Activated CD4-positive, CD25-positive, alpha-beta regulatory T cell treated with anti-CD3 and anti-CD28 coated beads, Interleukin-2, amount 50 U/mL, for 16 hours (primary cell): ENCODE results near the gene SFXN5.

Experiments used
- DNase-seq: peaks from one replicate; pipeline ENCODE4 v3.0.0-alpha.2; 2020; ENCODE audit warnings: low read depth, low spot score

SFXN5 gene

DNA sequence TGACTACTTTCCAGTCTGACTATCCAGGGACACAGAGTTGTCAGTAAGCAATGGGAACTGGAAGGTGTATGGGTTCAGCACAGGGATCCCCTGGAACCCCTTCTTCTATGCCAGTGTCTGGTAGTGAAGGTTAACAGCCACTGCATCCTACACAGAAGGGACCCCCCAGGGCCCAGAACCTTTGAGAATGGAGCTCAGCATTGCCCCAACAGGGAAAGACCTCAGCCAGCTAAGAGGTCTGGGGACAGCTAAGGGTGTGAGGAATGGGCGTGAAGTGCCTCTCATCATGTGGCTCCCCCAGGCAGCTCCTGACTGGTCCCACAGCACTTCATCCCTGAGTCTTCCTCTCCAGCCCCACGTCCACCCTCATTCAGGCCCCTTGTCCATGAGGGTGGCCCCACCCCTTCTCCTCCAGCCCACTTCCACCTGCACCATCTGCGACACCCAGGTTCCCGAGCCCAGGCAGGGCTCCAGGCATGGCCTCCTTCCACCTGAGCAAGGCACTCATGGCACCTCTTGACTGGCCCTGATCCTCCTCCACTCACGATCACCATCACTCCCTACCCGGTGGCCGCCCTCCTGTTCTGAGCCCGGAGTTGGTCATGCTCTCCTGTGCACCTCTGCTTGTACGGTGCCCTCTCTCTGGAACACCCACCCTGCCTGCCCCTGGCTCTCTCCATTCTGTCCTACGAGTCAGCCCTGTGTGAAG is 77.1 kb downstream of the SFXN5 start:
- DNase-seq = no peak

DNA sequence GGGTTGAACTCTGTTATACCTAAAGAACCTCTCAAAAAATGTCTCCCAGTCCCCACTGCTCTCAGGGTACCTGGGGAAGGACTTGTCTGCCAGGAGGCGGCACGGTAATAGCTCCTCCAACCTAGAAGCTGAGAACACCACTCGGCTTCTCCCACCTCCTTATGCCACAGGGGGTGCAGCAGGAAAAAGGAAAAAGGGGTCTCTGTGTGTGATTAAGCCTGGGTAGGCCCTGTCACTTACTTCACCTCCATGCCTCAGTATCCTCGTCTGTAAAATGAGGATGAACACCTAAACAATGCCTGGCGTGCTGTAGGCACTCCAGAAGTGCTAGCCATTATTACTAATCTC is 77.6 kb downstream of the SFXN5 start:
- DNase-seq = no peak

DNA sequence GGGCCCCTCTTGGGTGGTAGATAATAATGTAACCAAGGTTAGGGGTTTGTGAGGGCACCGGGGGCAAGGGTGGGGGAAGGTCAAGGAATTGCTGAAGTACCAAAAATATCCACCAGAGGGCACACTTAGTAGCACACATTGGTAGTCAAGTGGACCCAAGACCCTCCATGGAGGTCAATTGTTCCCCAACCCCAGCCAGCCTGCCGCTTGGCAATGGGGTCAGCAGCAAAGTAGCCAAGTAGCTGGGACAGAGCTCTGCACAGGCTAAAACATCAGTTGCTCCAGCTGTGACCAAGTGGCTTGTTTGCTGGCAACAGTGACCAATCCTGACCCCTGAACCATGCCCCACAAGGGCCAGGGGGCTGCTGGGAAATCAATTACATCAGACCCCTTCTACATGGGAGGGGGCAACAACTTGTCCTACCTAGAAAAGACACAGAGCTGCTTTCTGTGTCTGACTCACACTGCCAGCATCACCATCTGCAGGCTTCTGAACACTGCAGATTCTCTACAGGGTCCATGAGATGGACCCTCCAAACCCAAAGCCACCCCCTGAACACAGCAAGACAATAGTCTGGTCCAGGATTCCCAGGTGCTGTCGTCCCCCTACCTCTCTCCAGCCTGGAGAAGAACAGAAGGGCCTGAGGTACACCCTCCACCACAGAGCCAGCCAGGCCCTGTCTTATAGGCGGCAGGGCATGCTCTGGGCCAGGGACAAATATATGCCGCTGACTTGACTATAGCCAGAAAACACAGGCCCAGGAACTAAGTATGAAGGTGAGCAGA is 78.2 kb downstream of the SFXN5 start:
- DNase-seq = no peak

DNA sequence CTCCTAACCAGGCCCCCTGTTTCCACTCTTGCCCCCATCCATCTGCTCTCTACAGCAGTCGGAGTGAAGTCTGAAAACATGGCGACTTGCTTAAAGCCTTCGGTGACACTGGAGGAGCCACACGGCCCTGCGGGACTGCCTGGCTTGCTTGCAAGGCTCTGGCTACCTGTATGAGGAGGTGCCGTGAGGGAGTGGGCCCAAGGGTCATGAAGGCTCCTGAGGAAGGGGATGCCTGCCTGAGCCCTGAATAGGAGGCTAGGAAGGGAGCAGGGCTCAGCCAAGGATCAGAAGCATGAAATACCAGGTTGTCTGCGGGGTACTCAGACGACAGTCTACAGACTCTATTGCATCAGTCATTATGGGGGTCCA is 78.8 kb downstream of the SFXN5 start:
- DNase-seq = no peak

DNA sequence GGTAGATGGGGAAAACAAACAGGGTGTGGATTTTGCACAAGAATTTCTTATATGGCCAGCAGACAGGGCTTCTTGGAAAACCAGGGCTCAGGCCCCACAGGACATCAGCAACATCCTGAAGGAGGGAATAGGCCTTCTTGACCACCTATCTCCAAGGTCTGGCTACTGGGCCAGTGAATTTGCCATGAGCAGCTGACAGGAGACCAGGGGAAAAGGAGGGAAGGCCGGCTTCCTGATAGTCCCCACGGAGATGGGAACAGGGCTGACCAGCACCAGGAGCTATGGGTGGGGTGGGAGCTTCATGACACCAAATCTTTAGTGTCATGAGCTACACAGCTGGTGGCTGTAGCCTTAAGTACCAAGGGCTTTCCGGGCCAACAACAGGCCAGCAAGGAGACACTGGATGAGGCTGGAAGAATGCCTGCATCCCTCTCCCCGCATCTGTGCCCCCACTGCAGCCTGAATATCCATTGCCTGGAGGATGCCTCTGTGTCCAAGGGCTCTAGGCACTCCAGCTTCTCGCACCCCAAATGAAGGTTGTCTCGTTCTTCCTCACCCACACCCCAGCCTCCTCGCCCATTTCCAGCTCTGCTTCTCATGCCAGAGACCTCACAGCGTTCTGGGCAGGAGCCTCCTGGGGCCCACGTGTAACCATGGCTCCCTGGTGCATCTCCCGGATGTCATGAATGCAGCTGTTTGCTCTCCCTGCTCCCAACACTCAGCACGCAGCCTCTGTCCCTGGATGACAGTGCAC is 79.4 kb downstream of the SFXN5 start:
- DNase-seq = no peak

DNA sequence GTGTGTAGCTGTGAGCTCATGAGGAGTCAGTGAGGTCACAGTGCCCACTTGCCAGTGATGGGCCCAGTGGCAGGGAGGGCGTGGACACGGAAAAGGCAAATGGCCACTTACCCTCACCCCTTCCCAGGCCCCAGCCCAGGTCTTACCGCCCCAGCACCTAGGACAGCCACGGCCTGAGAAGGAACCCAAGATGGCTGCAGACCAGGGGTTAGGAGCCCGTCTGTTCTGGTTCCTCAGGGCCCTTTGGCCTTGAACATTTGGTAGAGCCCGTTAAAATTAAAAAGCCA is 80.1 kb downstream of the SFXN5 start:
- DNase-seq = no peak

DNA sequence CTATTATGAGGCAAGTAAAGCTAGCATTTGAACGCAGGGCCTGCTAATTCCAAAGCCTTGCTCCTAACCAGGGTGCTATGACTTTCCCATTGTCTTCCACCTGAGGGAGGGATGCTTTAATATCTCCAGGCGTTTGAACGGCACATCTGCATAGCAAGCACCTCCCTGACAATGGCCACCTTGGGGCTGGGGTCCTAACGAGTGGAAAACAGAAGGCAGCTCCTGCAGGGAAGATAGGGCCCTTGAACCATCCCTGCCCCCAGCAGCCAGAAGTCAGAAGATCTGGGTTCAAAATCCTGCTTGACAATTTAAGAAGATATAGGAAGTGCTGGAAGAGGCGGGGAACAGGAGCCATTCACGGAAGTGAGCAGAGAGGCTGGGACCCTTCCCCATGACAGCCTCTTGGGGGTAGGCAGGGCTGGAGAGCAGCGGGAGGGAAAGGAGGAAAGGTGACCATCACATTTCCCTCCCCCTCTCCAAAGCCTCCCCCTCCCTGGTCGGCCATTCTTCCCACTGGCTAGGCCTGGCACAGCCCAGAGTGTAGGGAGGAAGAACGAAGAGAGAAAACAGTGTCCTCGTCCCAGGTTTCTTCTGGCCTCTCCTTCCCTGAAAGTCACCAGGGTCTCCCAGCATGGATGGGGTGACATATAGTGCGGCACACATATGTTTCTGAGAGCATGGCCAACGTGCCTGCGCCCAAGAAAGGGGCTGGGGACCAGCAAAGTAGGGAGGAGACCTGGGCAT is 80.6 kb downstream of the SFXN5 start:
- DNase-seq = no peak

DNA sequence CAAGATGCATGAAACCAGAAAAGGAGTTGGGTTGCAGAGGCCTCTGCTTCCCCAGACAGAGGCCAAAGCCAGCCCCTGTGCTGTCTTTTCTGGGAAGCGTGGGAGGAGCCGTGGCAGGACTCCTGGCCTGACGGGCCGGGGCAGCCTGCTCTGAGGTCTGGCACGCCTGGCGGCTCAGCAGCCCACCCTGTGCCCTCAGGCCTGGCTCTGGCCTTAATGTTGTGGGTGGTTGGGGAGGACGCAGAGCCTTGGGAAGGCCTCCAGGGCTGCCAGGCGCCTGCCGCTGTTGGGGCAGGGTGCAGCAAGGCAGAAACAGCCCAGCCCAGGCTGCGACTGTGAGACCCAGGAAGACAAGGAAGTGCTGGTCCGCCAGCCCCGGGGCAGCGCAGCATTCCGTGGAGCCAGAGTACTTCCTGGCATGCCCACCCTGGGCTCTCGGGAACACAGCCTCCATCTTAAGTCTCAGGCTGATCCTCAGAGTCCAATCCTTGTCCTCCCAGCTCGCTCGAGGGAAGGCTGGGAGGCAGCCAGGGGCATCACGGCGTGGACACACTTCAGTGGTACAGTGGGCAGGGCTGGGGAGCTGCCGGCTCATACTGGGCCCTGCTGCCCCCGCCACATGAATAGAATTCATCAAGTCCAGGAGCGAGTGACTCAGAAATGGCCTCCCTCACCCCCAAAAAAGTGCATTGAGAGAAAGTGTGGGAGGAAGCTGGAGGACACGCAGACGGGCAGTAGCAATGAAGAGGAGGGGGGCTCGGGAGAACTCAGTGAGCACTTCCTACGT is 81.5 kb downstream of the SFXN5 start:
- DNase-seq = no peak

DNA sequence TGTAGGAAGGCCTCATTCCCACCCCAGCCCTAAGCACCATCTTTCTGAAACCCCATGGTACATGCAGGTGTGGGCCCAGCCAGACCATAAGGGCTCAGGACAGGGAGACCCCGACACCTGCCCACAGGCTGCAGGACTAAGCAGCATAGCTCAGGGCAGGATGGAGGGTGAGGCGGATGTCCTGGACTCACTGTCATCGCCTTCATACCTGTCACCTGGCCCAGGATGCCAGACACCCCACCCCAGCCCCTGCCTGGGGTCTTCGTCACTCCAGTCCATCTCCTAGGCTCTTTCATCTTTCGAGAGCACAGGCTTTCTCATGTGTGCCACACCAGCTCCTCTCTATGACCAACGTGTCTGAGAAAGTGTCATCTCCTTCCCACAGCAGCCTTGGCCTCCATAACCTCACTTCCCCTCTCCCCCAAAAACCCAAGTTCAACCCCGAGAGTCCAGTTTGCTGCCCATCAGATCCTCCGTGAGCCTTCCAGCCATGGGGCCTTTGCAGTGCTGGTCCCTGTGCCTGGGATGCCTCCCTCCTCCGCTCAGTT is 82.7 kb downstream of the SFXN5 start:
- no peak for DNase-seq

DNA sequence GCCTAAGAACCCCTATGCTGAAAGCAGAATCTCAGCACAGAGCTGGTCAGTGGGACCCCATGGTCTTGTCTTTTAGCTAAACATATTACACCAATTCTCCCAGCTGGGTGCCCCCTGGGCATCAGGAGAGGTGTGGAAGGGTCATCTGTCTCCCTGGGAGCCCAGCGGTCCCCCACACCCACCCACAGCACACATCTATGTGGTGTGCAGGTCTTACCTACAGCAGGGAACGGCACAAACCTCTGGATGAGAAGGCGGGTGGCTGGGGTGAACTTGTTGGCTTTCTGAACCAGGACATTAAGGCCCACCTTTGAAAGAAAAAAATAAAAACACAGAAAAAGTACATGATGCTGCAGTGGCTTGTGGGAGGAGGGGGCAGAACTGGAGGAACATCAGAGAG is 83.5 kb downstream of the SFXN5 start:
- no peak for DNase-seq

DNA sequence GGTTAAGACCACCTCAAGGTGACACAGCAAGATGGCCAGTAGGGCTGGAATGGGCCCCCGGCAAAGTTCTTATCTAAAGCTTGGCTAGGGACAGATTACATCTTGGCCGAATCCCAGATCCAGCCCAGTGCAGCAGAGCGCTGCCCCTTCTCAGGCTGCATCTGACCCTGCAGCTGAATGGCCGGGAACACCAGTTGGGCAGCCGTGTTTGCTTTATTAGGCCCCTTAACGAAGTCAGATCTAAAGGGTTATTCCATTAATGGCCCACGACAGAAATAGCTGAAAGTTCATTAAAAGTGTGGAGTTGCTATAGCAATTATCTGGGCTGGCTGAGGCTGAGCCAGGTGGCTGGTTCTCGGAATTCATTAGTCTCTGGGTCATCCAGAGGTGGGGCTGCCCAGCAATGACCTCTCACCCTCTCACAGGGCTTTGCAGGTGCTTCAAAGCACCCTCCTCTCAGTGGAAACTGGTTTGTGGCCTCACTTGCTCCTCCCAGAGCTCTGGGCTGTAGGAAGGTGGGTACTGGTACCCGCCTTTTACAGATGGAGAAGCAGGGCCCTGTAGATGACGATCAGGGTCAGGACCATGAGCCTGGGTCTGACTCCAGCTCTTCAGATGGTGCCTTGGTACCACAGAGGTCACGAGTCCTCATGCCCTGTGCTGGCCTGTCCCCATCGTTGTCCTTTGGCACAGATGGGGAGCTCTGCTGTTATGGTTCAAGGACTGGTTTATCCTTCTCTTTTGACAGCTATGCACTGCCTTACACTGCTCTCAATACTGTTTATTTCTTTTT is 85.4 kb downstream of the SFXN5 start:
- no peak for DNase-seq

DNA sequence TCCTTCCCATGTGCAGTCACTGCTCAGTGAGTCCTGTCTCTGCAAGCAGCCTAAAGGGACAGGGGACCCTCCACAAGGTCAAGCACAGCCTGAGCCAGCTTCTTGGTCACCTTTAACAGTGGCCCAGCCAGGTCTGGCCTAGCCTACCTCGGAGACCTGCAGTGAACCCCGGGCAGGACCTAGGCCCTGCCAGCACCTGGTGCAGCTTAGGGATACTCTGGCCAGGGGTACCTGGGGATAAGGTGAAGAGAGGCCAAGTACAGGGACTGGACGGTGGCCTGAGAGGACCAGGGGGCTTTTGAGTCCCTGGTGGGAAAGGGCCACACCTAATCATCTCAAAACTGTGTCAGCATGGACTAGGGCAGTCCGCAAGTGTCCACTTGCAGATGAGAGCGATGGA is 86.4 kb downstream of the SFXN5 start:
- no peak for DNase-seq

DNA sequence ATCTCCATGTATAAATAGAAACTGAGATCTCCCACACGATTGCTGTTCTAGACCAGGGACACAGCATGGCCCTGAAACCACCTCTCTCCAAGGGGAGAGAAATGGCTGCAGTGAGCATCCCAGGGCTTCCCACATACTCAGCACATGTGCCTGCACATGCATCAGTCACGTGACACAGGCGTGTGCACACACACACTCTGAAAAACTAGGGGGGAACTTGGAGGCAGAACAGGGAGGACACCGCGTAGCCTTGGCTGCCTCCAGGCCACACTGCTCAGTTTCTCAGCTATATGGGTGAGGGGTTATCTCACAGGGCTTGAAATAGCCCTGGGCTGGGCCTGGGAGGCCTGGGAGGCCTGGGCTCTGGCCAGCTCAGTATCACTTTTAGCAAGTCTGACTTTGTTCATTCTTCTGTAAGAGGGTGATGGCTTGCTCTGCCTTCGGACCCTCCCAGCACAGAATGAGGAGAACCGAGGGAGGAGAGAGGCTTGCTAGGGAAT is 87.3 kb downstream of the SFXN5 start:
- no peak for DNase-seq

DNA sequence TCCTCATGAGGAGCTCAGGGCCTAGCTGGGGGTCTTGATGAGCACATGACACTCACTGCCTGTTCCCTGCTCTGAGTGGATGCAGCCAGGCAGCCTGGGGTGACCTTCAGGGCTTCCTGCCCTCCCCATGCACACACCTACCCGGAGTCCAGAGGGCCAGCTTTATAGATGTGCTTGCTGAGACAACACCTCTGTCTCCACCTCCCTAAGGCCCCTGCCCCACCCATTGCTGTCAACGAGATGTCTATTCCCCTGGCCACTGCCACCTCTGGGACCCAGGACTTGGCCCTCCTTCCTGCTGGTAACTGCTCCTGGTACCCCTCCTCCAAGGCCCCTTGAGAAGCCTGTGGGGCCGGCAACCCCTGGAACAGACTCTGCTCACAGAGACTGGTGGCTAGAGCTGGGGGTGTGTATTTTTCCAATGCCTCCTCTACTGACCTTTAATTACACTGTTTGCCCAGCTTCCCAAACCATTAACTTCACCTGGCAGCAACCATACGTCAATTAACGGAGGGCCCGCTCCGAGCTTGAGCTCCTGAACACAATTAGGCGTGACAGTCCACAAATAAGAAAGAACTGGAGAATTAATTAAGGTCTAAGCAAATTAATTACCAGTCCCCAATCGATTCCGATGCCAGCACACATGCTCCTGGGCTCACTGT is 87.9 kb downstream of the SFXN5 start:
- no peak for DNase-seq

DNA sequence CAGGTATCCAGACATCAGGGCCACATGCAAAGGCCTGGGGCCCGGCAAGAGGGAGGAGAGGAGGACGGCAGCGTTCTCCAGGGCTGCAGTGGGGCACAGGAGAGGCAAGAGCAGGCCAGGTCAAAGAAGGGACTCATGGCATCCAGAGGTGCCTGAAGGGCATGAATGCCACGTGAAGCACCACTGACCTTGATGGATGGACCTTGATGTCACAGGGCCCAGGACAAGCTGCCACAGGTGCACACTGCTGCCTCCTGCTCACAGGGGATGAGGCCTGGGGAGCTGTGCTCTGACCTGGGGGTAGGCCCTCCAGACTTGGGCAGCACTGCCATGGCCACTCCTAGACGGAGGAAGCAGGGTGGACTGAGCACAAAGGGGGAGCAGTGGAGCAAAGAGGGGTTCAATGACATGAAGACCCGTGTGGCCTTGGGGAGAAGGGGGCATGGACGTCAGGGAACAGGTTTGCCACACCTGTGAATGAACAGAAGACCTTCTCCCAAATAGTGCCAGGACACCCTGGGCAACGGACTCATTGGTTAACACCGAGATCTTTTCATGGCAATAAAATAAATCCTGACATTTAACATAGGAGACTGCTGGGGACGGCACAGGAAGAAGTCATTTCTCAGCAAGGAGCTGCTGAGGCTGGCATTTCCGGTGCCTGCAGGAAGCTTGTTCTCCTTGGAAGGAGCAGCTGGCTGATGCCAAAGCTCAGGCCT is 88.6 kb downstream of the SFXN5 start:
- no peak for DNase-seq

DNA sequence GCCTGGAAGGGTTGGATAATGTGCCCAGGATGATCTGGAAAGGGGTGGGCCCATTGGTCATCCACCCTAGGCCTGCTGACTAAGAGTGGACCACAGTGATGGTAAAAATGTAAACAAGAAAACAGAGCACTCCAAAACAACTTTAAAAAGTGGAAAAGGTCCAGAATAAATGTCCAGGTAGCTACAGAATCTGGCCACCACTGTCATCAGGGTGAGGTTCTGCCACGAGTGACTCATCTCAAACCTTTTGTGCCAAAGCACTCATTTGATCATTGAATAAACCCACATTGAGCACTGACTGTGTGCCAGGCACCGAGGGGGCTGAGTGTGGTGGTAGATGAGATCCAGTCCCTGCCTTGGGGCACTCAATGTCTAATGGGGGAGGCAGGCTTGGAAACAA is 89.3 kb downstream of the SFXN5 start:
- no peak for DNase-seq

DNA sequence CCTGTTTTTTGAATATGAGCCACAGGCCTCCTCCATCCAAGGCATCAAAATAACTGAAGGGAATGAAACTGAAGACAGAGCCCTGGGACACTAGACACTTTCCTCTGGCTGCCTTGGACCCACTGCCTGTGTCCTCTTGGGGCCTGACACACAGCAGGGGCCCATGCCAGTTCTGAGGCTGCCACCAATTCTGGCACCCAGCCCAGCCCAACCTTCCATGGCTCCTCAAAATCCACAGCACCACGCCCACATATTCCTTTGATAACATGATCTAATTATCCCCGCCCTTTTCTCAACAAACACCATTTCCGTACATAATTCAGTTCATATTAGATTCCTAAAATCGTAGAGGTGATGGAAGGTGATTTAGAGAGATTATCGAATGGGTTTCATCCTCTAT is 90.0 kb downstream of the SFXN5 start:
- DNase-seq = no peak

DNA sequence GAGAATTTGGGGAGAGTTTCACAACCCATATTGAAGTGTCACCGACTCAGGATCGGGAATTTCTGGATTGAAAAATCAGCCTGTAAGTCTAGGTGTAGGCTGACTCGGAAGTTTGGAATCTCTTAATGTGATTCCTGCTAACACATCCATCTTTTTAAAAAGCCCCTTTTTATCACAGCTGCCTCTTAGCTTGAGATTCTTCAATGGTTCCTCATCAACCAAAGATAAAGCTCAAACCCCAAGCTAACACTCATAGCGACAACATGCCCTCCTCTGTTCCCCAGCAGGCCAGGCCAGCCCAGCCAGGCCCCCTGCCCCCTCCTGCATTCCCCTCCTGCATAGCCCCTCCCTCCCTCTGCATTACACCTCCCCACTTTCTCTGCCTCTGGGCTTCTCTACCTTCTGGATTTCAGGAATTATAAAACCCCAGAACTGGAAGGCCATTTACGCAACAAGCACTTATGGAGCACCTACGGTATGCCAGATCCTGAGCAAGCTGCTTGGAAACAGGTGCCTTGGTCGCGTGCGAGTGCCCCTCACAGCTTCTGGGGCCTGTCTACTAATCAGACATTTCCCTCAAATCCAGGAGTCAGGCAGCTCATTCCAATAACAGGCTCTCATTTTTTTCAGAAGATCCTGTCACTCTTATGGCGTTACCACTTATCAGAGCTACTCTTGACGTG is 90.8 kb downstream of the SFXN5 start:
- DNase-seq = no peak
